A549 (cell line): ENCODE results near the gene CAMKK2.

Experiments used
- CEBPB ChIP-seq, 2 experiments: fragments of >200 bp in 1 of 2; sonication (Bioruptor Twin) in 1 of 2; formaldehyde crosslinking in 1 of 2; IDR thresholded peaks; 2 replicates each; pipeline ENCODE4 v1.6.1; 2012 to 2016
- ESRRA ChIP-seq: fragments of 150-350 bp; IDR thresholded peaks from 2 replicates; pipeline ENCODE4 v1.6.1; 2014; ENCODE audit warnings: mild to moderate bottlenecking, low read length, borderline replicate concordance
- JUNB ChIP-seq: fragments of >200 bp; sonication (Bioruptor Twin); formaldehyde crosslinking; IDR thresholded peaks from 2 replicates; pipeline ENCODE4 v1.6.1; 2016
- MAFK ChIP-seq: fragments of 450-650 bp; IDR thresholded peaks from 2 replicates; pipeline ENCODE4 v1.6.1; 2014; ENCODE audit not compliant: partially characterized antibody
- MYC ChIP-seq: IDR thresholded peaks from 2 replicates; pipeline ENCODE4 v1.6.1; 2012; ENCODE audit warnings: mild to moderate bottlenecking, inconsistent platforms, low read length, improper control_type of control experiment, borderline replicate concordance
- PBX3 ChIP-seq: IDR thresholded peaks from 2 replicates; pipeline ENCODE4 v1.6.1; 2012
- POLR2A ChIP-seq: IDR thresholded peaks from 2 replicates; pipeline ENCODE4 v1.6.1; 2012; ENCODE audit warnings: mild to moderate bottlenecking, low read length
- RAD21 ChIP-seq, 2 experiments: fragments of >200 bp in 1 of 2; sonication (Bioruptor Twin) in 1 of 2; formaldehyde crosslinking in 1 of 2; IDR thresholded peaks in 1 of 2; conservative IDR thresholded peaks in 1 of 2; 2 replicates in 1 of 2; 3 replicates in 1 of 2; pipeline ENCODE4 v1.6.1; 2012 to 2018; ENCODE audit warnings: inconsistent platforms in 1 of 2
- RFX5 ChIP-seq: fragments of 450-650 bp; IDR thresholded peaks from 2 replicates; pipeline ENCODE4 v1.7.1; 2014; ENCODE audit warnings: antibody characterized with exemption, mild to moderate bottlenecking, moderate library complexity
- SREBF2 ChIP-seq: fragments of 450-650 bp; IDR thresholded peaks from 2 replicates; pipeline ENCODE4 v1.6.1; 2014; ENCODE audit warnings: mild to moderate bottlenecking, moderate library complexity
- TF ChIP-seq, protein P1 (sequence below): fragments of >200 bp; sonication (Bioruptor Twin); formaldehyde crosslinking; IDR thresholded peaks from 3 replicates; pipeline ENCODE4 v1.5.1; 2016
- TF ChIP-seq, protein P2 (sequence below): fragments of 450-650 bp; IDR thresholded peaks from 2 replicates; pipeline ENCODE4 v1.6.1; 2014; ENCODE audit warnings: antibody characterized with exemption

GRCh38 chr12:121233628-121234020 is 62.9 kb downstream of the CAMKK2 start:
- TF ChIP-seq POLR2A (no peak), MYC (no peak), RFX5 (no peak), CEBPB (IDR thresholded peaks at IDR 0.05) (no peak), SREBF2 (no peak), ESRRA (no peak), JUNB (no peak), RAD21 (conservative IDR thresholded peaks at IDR 0.05 in 1 of 2, IDR thresholded peaks at IDR 0.05 in 1 of 2) (no peak), MAFK (no peak), PBX3 (no peak)
- TF ChIP-seq, protein P1, sequence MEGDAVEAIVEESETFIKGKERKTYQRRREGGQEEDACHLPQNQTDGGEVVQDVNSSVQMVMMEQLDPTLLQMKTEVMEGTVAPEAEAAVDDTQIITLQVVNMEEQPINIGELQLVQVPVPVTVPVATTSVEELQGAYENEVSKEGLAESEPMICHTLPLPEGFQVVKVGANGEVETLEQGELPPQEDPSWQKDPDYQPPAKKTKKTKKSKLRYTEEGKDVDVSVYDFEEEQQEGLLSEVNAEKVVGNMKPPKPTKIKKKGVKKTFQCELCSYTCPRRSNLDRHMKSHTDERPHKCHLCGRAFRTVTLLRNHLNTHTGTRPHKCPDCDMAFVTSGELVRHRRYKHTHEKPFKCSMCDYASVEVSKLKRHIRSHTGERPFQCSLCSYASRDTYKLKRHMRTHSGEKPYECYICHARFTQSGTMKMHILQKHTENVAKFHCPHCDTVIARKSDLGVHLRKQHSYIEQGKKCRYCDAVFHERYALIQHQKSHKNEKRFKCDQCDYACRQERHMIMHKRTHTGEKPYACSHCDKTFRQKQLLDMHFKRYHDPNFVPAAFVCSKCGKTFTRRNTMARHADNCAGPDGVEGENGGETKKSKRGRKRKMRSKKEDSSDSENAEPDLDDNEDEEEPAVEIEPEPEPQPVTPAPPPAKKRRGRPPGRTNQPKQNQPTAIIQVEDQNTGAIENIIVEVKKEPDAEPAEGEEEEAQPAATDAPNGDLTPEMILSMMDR, result no peak
- TF ChIP-seq, protein P2, sequence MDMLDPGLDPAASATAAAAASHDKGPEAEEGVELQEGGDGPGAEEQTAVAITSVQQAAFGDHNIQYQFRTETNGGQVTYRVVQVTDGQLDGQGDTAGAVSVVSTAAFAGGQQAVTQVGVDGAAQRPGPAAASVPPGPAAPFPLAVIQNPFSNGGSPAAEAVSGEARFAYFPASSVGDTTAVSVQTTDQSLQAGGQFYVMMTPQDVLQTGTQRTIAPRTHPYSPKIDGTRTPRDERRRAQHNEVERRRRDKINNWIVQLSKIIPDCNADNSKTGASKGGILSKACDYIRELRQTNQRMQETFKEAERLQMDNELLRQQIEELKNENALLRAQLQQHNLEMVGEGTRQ, result no peak
